ENCODE measurements around the gene ACBD4. TPM values are rescaled to one million over a fixed set of nuclear protein-coding genes. Genes with fewer than 3 reads are reported as not detected.

ACBD4 gene
- total RNA-seq, 1 donor from 2014 or later, result 15.9 TPM

GRCh38 chr17:45138911-45139532 lies 3.5 kb downstream of the ACBD4 start:
- no peak for DNase-seq (ENCODE audit: low spot score)
- no peak overlapping the region for H3K4me3 Mint-ChIP-seq (ENCODE audit: low read depth)
- no peaks in the 10 kb centered on the region for H3K9me3 Mint-ChIP-seq
- peaks cover 7% of the 10 kb centered on the region for H3K36me3 Mint-ChIP-seq (ENCODE audit: low read depth)
- H3K27me3 Mint-ChIP-seq (ENCODE audit: low read depth), result no peaks in the 10 kb centered on the region
- H3K27ac Mint-ChIP-seq, result no peak overlapping the region
- intact Hi-C loops (cut with micrococcal nuclease), result no loop called here
- peaks cover 17% of the 10 kb centered on the region for H3K4me1 Mint-ChIP-seq (ENCODE audit: low read depth)

- Mint-ChIP-seq H3K9me3 (no peaks in the 10 kb centered on the region), H3K27ac (no peak overlapping the region), H3K4me3 (ENCODE audit: low read depth) (no peak overlapping the region), H3K4me1 (ENCODE audit: low read depth) (peaks cover 18% of the 10 kb centered on the region), H3K27me3 (ENCODE audit: low read depth) (no peaks in the 10 kb centered on the region), H3K36me3 (ENCODE audit: low read depth) (peaks cover 7% of the 10 kb centered on the region)
- DNase-seq (ENCODE audit: low spot score), result no peak
- intact Hi-C loops (cut with micrococcal nuclease), result no loop called here
These were observed 4.0 kb downstream of the ACBD4 start for GRCh38 chr17:45139533-45139920.

- intact Hi-C loops (cut with micrococcal nuclease), result no loop called here
- Mint-ChIP-seq H3K4me1 (ENCODE audit: low read depth) (peaks cover 25% of the 10 kb centered on the region), H3K4me3 (ENCODE audit: low read depth) (no peak overlapping the region), H3K27me3 (ENCODE audit: low read depth) (no peaks in the 10 kb centered on the region), H3K9me3 (no peaks in the 10 kb centered on the region), H3K27ac (no peak overlapping the region), H3K36me3 (ENCODE audit: low read depth) (peaks cover 5% of the 10 kb centered on the region)
- no peak for DNase-seq (ENCODE audit: low spot score)
These were observed 7.7 kb downstream of the ACBD4 start for GRCh38 chr17:45143094-45143670.

- intact Hi-C loops (cut with micrococcal nuclease), result no loop called here
- Mint-ChIP-seq H3K27me3 (ENCODE audit: low read depth) (no peaks in the 10 kb centered on the region), H3K4me3 (ENCODE audit: low read depth) (peak overlapping the region; percentile 21), H3K4me1 (ENCODE audit: low read depth) (peaks cover 25% of the 10 kb centered on the region), H3K27ac (peak overlapping the region; percentile 7), H3K9me3 (no peaks in the 10 kb centered on the region), H3K36me3 (ENCODE audit: low read depth) (peaks cover 4% of the 10 kb centered on the region)
- DNase-seq (ENCODE audit: low spot score), result no peak
These were observed 8.3 kb downstream of the ACBD4 start for GRCh38 chr17:45143767-45144198.

- H3K27ac Mint-ChIP-seq, result peak overlapping the region; percentile 7
- no peaks in the 10 kb centered on the region for H3K9me3 Mint-ChIP-seq
- H3K36me3 Mint-ChIP-seq (ENCODE audit: low read depth), result peaks cover 9% of the 10 kb centered on the region
- intact Hi-C loops (cut with micrococcal nuclease), result loop anchor here (5.0 kb wide), 2 partner anchors 92 to 103 kb away; partner anchors contain the start of gene DCAKD
- no peaks in the 10 kb centered on the region for H3K27me3 Mint-ChIP-seq (ENCODE audit: low read depth)
- H3K4me3 Mint-ChIP-seq (ENCODE audit: low read depth), result peak overlapping the region; percentile 42
- no peak for DNase-seq (ENCODE audit: low spot score)
- H3K4me1 Mint-ChIP-seq (ENCODE audit: low read depth), result peaks cover 27% of the 10 kb centered on the region
These were observed 8.9 kb downstream of the ACBD4 start for GRCh38 chr17:45144199-45145034.

- intact Hi-C loops (cut with micrococcal nuclease), result loop anchor here (5.0 kb wide), 2 partner anchors 93 to 102 kb away; partner anchors contain the start of gene DCAKD
- no peak for DNase-seq (ENCODE audit: low spot score)
- Mint-ChIP-seq H3K27me3 (ENCODE audit: low read depth) (no peaks in the 10 kb centered on the region), H3K9me3 (no peaks in the 10 kb centered on the region), H3K27ac (no peak overlapping the region), H3K36me3 (ENCODE audit: low read depth) (peaks cover 15% of the 10 kb centered on the region), H3K4me3 (ENCODE audit: low read depth) (peak overlapping the region; percentile 26), H3K4me1 (ENCODE audit: low read depth) (peaks cover 27% of the 10 kb centered on the region)
These were observed 9.5 kb downstream of the ACBD4 start for GRCh38 chr17:45145035-45145389.

GRCh38 chr17:45146166-45146565 lies 10.7 kb downstream of the ACBD4 start:
- peaks cover 29% of the 10 kb centered on the region for H3K4me1 Mint-ChIP-seq (ENCODE audit: low read depth)
- no peaks in the 10 kb centered on the region for H3K9me3 Mint-ChIP-seq
- peaks cover 21% of the 10 kb centered on the region for H3K36me3 Mint-ChIP-seq (ENCODE audit: low read depth)
- intact Hi-C loops (cut with micrococcal nuclease), result loop anchor here (5.0 kb wide), 2 partner anchors 94 to 101 kb away; partner anchors contain the start of gene DCAKD
- H3K27me3 Mint-ChIP-seq (ENCODE audit: low read depth), result no peaks in the 10 kb centered on the region
- peak overlapping the region; percentile 20 for H3K27ac Mint-ChIP-seq
- peak overlapping the region; percentile 99 for H3K4me3 Mint-ChIP-seq (ENCODE audit: low read depth)
- DNase-seq (ENCODE audit: low spot score), result no peak

GRCh38 chr17:45146592-45146889 lies 11.1 kb downstream of the ACBD4 start:
- Mint-ChIP-seq H3K9me3 (no peaks in the 10 kb centered on the region), H3K27me3 (ENCODE audit: low read depth) (no peaks in the 10 kb centered on the region), H3K36me3 (ENCODE audit: low read depth) (peaks cover 24% of the 10 kb centered on the region), H3K4me1 (ENCODE audit: low read depth) (peaks cover 29% of the 10 kb centered on the region), H3K27ac (peak overlapping the region; percentile 99), H3K4me3 (ENCODE audit: low read depth) (peak overlapping the region; percentile 99)
- DNase-seq (ENCODE audit: low spot score), result no peak
- intact Hi-C loops (cut with micrococcal nuclease), result loop anchor here (5.0 kb wide), 2 partner anchors 94 to 101 kb away; partner anchors contain the start of gene DCAKD

GRCh38 chr17:45146890-45147580 lies 11.5 kb downstream of the ACBD4 start:
- no peak for DNase-seq (ENCODE audit: low spot score)
- Mint-ChIP-seq H3K27me3 (ENCODE audit: low read depth) (no peaks in the 10 kb centered on the region), H3K4me3 (ENCODE audit: low read depth) (peak overlapping the region; percentile 99), H3K9me3 (no peaks in the 10 kb centered on the region), H3K4me1 (ENCODE audit: low read depth) (peaks cover 31% of the 10 kb centered on the region), H3K36me3 (ENCODE audit: low read depth) (peaks cover 26% of the 10 kb centered on the region), H3K27ac (peak overlapping the region; percentile 99)
- intact Hi-C loops (cut with micrococcal nuclease), result loop anchor here (5.0 kb wide), 2 partner anchors 95 to 100 kb away; partner anchors contain the start of gene DCAKD

GRCh38 chr17:45147581-45148182 lies 12.2 kb downstream of the ACBD4 start:
- Mint-ChIP-seq H3K36me3 (ENCODE audit: low read depth) (peaks cover 26% of the 10 kb centered on the region), H3K4me1 (ENCODE audit: low read depth) (peaks cover 31% of the 10 kb centered on the region), H3K27ac (peak overlapping the region; percentile 99), H3K27me3 (ENCODE audit: low read depth) (no peaks in the 10 kb centered on the region), H3K9me3 (no peaks in the 10 kb centered on the region), H3K4me3 (ENCODE audit: low read depth) (peak overlapping the region; percentile 99)
- intact Hi-C loops (cut with micrococcal nuclease), result loop anchor here (1.0 to 5.0 kb wide), 7 partner anchors 12 to 165 kb away; partner anchors contain the start of genes ACBD4, DCAKD and HEXIM2
- peak; percentile 79 for DNase-seq (ENCODE audit: low spot score)

- Mint-ChIP-seq H3K4me3 (ENCODE audit: low read depth) (peak within 1 kb of the TSS; percentile 99), H3K36me3 (ENCODE audit: low read depth) (peaks cover 26% of the 10 kb centered on the region), H3K9me3 (no peaks in the 10 kb centered on the region), H3K27me3 (ENCODE audit: low read depth) (no peaks in the 10 kb centered on the region), H3K27ac (peak within 1 kb of the TSS; percentile 99), H3K4me1 (ENCODE audit: low read depth) (peaks cover 31% of the 10 kb centered on the region)
- intact Hi-C loops (cut with micrococcal nuclease), result loop anchor here (1.0 to 5.0 kb wide), 7 partner anchors 13 to 164 kb away; partner anchors contain the start of genes ACBD4, DCAKD and HEXIM2
- peak; percentile 99 for DNase-seq (ENCODE audit: low spot score)
These were observed 12.9 kb downstream of the ACBD4 start, which contains the start of gene HEXIM1 for GRCh38 chr17:45148183-45149036. Gene HEXIM1 (plus strand): TSS chr17:45148475. CDS start chr17:45149191, 716 bp downstream.
